HG03045 (cell line): ENCODE results near the gene CCNC.

ENCODE experiments used
- ATAC-seq: cut with Tn5 transposase; IDR thresholded peaks from one replicate; pipeline ENCODE4 v1.9.1; 2021; ENCODE audit warnings: mild to moderate bottlenecking, moderate library complexity; ENCODE audit not compliant: unreplicated experiment

CCNC gene

GRCh38 chr6:99550046-99550748 lies 18.3 kb downstream of the CCNC start:
- no peak for ATAC-seq

- ATAC-seq, result no peak
Measured at GRCh38 chr6:99548706-99549105, 19.8 kb downstream of the CCNC start.

GRCh38 chr6:99547526-99547925 lies 20.9 kb downstream of the CCNC start:
- ATAC-seq, result no peak

- no peak for ATAC-seq
Measured at GRCh38 chr6:99545442-99545841, 23.0 kb downstream of the CCNC start.

GRCh38 chr6:99543968-99544367 lies 24.5 kb downstream of the CCNC start:
- no peak for ATAC-seq

- ATAC-seq, result no peak
Measured at GRCh38 chr6:99530627-99531026, 37.8 kb downstream of the CCNC start.

GRCh38 chr6:99522531-99522930 lies 45.9 kb downstream of the CCNC start:
- no peak for ATAC-seq

- peak; percentile 27 for ATAC-seq
Measured at GRCh38 chr6:99521633-99522151, 46.8 kb downstream of the CCNC start.

GRCh38 chr6:99520855-99521632 lies 47.4 kb downstream of the CCNC start:
- ATAC-seq, result peak; percentile 98

GRCh38 chr6:99519446-99519845 lies 49.0 kb downstream of the CCNC start:
- ATAC-seq, result no peak

- ATAC-seq, result no peak
Measured at GRCh38 chr6:99514089-99514488, 54.4 kb downstream of the CCNC start.

GRCh38 chr6:99512033-99512432 lies 56.4 kb downstream of the CCNC start:
- ATAC-seq, result no peak

GRCh38 chr6:99507648-99508047 lies 60.8 kb downstream of the CCNC start:
- ATAC-seq, result no peak

GRCh38 chr6:99501762-99502161 lies 66.7 kb downstream of the CCNC start:
- no peak for ATAC-seq

- no peak for ATAC-seq
Measured at GRCh38 chr6:99498421-99498820, 70.0 kb downstream of the CCNC start.

GRCh38 chr6:99495466-99495865 lies 73.0 kb downstream of the CCNC start:
- ATAC-seq, result no peak
